ENCODE data around the gene MED22.
"Not testable (repeated sequence)": the region's sequence is repeated elsewhere in the genome, so short reads cannot be mapped to it uniquely, and the experiment has no call there.

Gene MED22

GRCh38 chr9:133299996-133300395, 47.9 kb downstream of the MED22 start:
- H3K4me3 ChIP-seq (ENCODE audit: low read depth, low read length); H3K27ac ChIP-seq (ENCODE audit: extremely low read depth, low read depth, low read length); H3K9me3 ChIP-seq (ENCODE audit: control insufficient read depth, insufficient read depth, low read depth, low read length); H3K4me1 ChIP-seq (ENCODE audit: control insufficient read depth, insufficient read depth, low read length); H3K36me3 ChIP-seq (ENCODE audit: control insufficient read depth in 2 of 2, insufficient read depth in 1 of 2, low read length in 2 of 2); POLR2A ChIA-PET: not testable (repeated sequence)
- CTCF ChIA-PET, result interaction anchor here (0.6 to 0.7 kb wide), 2 partner anchors 42 to 114 kb away, joined by 3 to 5 read pairs; no protein-coding TSS in a partner anchor

DNA sequence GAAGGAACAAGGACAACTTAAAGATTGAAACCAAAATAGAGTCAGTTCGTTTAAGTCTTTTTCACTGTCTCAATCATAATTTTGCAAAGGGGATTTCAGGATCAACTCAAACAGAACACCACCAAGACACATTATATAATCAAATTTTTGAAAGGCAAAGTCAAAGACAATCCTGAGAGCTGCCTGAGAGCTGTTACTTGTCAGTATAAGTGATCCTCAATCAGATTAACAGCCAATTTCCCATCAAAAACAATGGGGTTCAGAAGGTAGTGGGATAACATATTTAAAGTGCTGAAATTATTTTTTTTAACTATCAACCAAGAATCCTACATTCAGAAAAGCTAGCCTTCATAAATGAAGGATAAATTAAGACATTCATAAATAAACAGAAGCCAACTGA, 53.7 kb downstream of the MED22 start:
- Histone ChIP-seq H3K27ac (ENCODE audit: extremely low read depth, low read depth, low read length) (no peak overlapping the region), H3K36me3 (ENCODE audit: control insufficient read depth in 2 of 2, insufficient read depth in 1 of 2, low read length in 2 of 2) (no peaks in the 10 kb centered on the region), H3K4me1 (ENCODE audit: control insufficient read depth, insufficient read depth, low read length) (no peaks in the 10 kb centered on the region), H3K9me3 (ENCODE audit: control insufficient read depth, insufficient read depth, low read depth, low read length) (no peaks in the 10 kb centered on the region), H3K4me3 (ENCODE audit: low read depth, low read length) (no peak overlapping the region)
- TF ChIP-seq ZNF600 (tag by site-specific recombination; IDR thresholded peaks at IDR 0.05) (no peak), SP2 (tag by site-specific recombination; IDR thresholded peaks at IDR 0.05) (no peak), ZFP41 (tag by site-specific recombination; IDR thresholded peaks at IDR 0.05; ENCODE audit: borderline replicate concordance) (no peak), ZNF146 (tag by site-specific recombination; IDR thresholded peaks at IDR 0.05) (no peak)
- TF ChIP-seq, protein P1, sequence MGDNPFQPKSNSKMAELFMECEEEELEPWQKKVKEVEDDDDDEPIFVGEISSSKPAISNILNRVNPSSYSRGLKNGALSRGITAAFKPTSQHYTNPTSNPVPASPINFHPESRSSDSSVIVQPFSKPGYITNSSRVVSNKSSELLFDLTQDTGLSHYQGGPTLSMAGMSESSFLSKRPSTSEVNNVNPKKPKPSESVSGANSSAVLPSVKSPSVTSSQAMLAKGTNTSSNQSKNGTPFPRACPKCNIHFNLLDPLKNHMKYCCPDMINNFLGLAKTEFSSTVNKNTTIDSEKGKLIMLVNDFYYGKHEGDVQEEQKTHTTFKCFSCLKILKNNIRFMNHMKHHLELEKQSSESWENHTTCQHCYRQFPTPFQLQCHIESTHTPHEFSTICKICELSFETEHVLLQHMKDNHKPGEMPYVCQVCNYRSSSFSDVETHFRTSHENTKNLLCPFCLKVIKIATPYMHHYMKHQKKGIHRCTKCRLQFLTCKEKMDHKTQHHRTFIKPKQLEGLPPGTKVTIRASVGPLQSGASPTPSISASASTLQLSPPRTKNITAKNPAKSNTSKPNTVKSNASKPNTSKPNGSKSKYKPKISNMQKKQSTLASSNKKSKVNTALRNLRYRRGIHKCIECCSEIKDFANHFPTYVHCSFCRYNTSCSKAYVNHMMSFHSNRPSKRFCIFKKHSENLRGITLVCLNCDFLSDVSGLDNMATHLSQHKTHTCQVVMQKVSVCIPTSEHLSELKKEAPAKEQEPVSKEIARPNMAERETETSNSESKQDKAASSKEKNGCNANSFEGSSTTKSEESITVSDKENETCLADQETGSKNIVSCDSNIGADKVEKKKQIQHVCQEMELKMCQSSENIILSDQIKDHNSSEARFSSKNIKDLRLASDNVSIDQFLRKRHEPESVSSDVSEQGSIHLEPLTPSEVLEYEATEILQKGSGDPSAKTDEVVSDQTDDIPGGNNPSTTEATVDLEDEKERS (tag by site-specific recombination; IDR thresholded peaks at IDR 0.05), result no peak
- CTCF ChIA-PET, result interaction anchor here (0.5 to 0.9 kb wide), 2 partner anchors 9 to 55 kb away, joined by 3 to 5 read pairs; no protein-coding TSS in a partner anchor
- POLR2A ChIA-PET, result no interaction called here

DNA sequence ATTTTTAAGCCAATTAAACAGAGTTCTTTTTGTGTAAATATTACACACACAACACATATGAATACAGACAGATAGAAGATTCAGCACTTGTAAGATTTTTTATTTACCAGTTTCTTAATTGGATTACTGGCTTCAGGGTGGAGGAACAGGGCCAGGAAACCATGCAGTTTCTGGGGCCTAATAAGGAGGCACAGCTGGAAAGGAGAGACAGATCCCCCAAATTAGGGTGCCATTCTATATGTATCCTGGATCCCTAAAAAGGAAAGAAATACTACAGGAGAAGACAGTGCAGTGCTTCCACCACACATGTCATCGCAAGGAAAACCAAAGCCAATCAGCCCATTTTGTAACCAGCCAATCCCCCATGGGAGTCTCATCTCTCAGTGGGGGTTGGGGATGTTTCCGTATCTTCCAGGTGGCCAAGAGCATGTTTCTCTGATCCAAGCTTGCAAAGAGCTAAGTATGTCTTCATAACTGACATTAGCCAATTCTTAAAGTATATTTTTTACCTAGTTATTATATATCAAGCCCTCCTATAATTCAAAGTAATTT, 57.1 kb downstream of the MED22 start:
- Histone ChIP-seq H3K4me3 (ENCODE audit: low read depth, low read length) (no peak overlapping the region), H3K4me1 (ENCODE audit: control insufficient read depth, insufficient read depth, low read length) (no peaks in the 10 kb centered on the region), H3K9me3 (ENCODE audit: control insufficient read depth, insufficient read depth, low read depth, low read length) (no peaks in the 10 kb centered on the region), H3K36me3 (ENCODE audit: control insufficient read depth in 2 of 2, insufficient read depth in 1 of 2, low read length in 2 of 2) (no peaks in the 10 kb centered on the region), H3K27ac (ENCODE audit: extremely low read depth, low read depth, low read length) (no peak overlapping the region)
- POLR2A ChIA-PET, result no interaction called here
- 0 out of 2 replicates have a peak, but pooled peaks have one; percentile 16 for TF ChIP-seq MZF1 (tag by site-specific recombination; IDR thresholded peaks at IDR 0.05; ENCODE audit: borderline replicate concordance)
- peak; percentile 98 for TF ChIP-seq SETDB1 (IDR thresholded peaks at IDR 0.05; ENCODE audit: insufficient read length, low read length)
- TF ChIP-seq REPIN1 (tag by site-specific recombination; IDR thresholded peaks at IDR 0.05; ENCODE audit: low read depth), result no peak
- TF ChIP-seq, protein P2, sequence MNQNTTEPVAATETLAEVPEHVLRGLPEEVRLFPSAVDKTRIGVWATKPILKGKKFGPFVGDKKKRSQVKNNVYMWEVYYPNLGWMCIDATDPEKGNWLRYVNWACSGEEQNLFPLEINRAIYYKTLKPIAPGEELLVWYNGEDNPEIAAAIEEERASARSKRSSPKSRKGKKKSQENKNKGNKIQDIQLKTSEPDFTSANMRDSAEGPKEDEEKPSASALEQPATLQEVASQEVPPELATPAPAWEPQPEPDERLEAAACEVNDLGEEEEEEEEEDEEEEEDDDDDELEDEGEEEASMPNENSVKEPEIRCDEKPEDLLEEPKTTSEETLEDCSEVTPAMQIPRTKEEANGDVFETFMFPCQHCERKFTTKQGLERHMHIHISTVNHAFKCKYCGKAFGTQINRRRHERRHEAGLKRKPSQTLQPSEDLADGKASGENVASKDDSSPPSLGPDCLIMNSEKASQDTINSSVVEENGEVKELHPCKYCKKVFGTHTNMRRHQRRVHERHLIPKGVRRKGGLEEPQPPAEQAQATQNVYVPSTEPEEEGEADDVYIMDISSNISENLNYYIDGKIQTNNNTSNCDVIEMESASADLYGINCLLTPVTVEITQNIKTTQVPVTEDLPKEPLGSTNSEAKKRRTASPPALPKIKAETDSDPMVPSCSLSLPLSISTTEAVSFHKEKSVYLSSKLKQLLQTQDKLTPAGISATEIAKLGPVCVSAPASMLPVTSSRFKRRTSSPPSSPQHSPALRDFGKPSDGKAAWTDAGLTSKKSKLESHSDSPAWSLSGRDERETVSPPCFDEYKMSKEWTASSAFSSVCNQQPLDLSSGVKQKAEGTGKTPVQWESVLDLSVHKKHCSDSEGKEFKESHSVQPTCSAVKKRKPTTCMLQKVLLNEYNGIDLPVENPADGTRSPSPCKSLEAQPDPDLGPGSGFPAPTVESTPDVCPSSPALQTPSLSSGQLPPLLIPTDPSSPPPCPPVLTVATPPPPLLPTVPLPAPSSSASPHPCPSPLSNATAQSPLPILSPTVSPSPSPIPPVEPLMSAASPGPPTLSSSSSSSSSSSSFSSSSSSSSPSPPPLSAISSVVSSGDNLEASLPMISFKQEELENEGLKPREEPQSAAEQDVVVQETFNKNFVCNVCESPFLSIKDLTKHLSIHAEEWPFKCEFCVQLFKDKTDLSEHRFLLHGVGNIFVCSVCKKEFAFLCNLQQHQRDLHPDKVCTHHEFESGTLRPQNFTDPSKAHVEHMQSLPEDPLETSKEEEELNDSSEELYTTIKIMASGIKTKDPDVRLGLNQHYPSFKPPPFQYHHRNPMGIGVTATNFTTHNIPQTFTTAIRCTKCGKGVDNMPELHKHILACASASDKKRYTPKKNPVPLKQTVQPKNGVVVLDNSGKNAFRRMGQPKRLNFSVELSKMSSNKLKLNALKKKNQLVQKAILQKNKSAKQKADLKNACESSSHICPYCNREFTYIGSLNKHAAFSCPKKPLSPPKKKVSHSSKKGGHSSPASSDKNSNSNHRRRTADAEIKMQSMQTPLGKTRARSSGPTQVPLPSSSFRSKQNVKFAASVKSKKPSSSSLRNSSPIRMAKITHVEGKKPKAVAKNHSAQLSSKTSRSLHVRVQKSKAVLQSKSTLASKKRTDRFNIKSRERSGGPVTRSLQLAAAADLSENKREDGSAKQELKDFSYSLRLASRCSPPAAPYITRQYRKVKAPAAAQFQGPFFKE (tag by site-specific recombination; IDR thresholded peaks at IDR 0.05; ENCODE audit: borderline replicate concordance), result no peak
- no peak for TF ChIP-seq HOXD13 (CRISPR knock-in tag; IDR thresholded peaks at IDR 0.05; ENCODE audit: borderline replicate concordance)
- no peak for TF ChIP-seq YY2 (tag by site-specific recombination; IDR thresholded peaks at IDR 0.05)
- CTCF ChIA-PET, result interaction anchor here (0.6 kb wide), 1 partner anchor 62 kb away, joined by 3 read pairs; no protein-coding TSS in a partner anchor

Data from HEK293 (cell line).